HepG2 (cell line): Measurements from ENCODE around the gene SPOCD1. TPM values are rescaled to one million over a fixed set of nuclear protein-coding genes. Genes with fewer than 3 reads are reported as not detected.

Source experiments
- ATF7-NPFF ChIP-seq: sonication (generic); formaldehyde crosslinking; IDR thresholded peaks from 2 replicates; pipeline ENCODE4 v1.8.1; 2023; ENCODE audit warnings: mild to moderate bottlenecking, low read depth, missing genetic modification reagents, moderate library complexity
- FOXP1 ChIP-seq, 2 experiments: fragments of 450-650 bp in 1 of 2; IDR thresholded peaks; 2 replicates each; pipeline ENCODE4 v1.6.1; 2017 to 2018; ENCODE audit warnings: antibody characterized with exemption in 1 of 2
- POLR2AphosphoS5 ChIP-seq: IDR thresholded peaks from 2 replicates; pipeline ENCODE4 v1.6.1; 2012; ENCODE audit warnings: low read depth, low read length
- SALL1 ChIP-seq: sonication (generic); formaldehyde crosslinking; IDR thresholded peaks from 2 replicates; pipeline ENCODE4 v1.8.0; 2022; ENCODE audit warnings: mild to moderate bottlenecking, missing genetic modification reagents
- SOX13 ChIP-seq, 3 experiments: fragments of 450-650 bp in 1 of 3; sonication (generic) in 1 of 3; formaldehyde crosslinking in 1 of 3; IDR thresholded peaks in 2 of 3; conservative IDR thresholded peaks in 1 of 3; 2 replicates each; pipeline versions ENCODE4 v1.5.0 to v1.6.1; 2016 to 2020; ENCODE audit warnings: antibody characterized with exemption in 1 of 3, mild to moderate bottlenecking in 1 of 3, missing compliant biosample characterization in 1 of 3, missing genetic modification reagents in 1 of 3, moderate library complexity in 1 of 3
- SOX5 ChIP-seq: IDR thresholded peaks from 2 replicates; pipeline ENCODE4 v1.6.1; 2016; ENCODE audit warnings: borderline replicate concordance
- SOX6 ChIP-seq, 2 experiments: fragments of 450-650 bp in 1 of 2; sonication (generic) in 1 of 2; formaldehyde crosslinking in 1 of 2; IDR thresholded peaks; 2 replicates each; pipeline versions ENCODE4 v1.4.0 to v1.6.1; 2017 to 2020; ENCODE audit warnings: antibody characterized with exemption in 1 of 2, mild to moderate bottlenecking in 1 of 2, missing genetic modification reagents in 1 of 2
- USF2 ChIP-seq, 2 experiments: sonication (generic) in 1 of 2; formaldehyde crosslinking in 1 of 2; IDR thresholded peaks; 2 replicates each; pipeline versions ENCODE4 v1.5.1 to v1.6.1; 2011 to 2020; ENCODE audit warnings: borderline replicate concordance in 1 of 2, low read depth in 1 of 2, low read length in 1 of 2, mild to moderate bottlenecking in 1 of 2, missing genetic modification reagents in 1 of 2, moderate library complexity in 1 of 2
- ZNF256 ChIP-seq: sonication (generic); formaldehyde crosslinking; conservative IDR thresholded peaks from 2 replicates; pipeline ENCODE4 v1.4.0; 2020; ENCODE audit warnings: missing genetic modification reagents
- ZNF609 ChIP-seq: sonication (generic); formaldehyde crosslinking; IDR thresholded peaks from 2 replicates; pipeline ENCODE4 v1.4.0; 2020; ENCODE audit warnings: mild to moderate bottlenecking, missing genetic modification reagents, borderline replicate concordance
- ZNF75D ChIP-seq: sonication (generic); formaldehyde crosslinking; IDR thresholded peaks from 2 replicates; pipeline ENCODE4 v1.8.1; 2023; ENCODE audit warnings: missing genetic modification reagents, mild to moderate bottlenecking, borderline replicate concordance
- polyA plus RNA-seq, 8 experiments: library from polyadenylated mRNA; depleted of rRNA in 3 of 8; stranded (reverse) in 7 of 8; unstranded in 1 of 8; fragments of >200 nt; fragmentation: Illumina TruSeq in 4 of 8; extraction: Trizol in 4 of 8; gene quantifications; 2 replicates each; pipeline versions ENCODE4 v1.2.1 to v1.2.3, GENCODE V29; 2011 to 2016; ENCODE audit warnings: low read depth in 4 of 8, missing spikeins in 1 of 8, mixed read lengths in 1 of 8; ENCODE audit not compliant: insufficient read depth in 1 of 8
- total RNA-seq, 5 experiments: library from RNA; depleted of rRNA; stranded (reverse); fragments of >200 nt; fragmentation: Illumina TruSeq; extraction: Trizol; gene quantifications; 2 replicates each; pipeline ENCODE4 v1.2.3, GENCODE V29; 2016; ENCODE audit warnings: low read depth in 1 of 5

The SPOCD1 gene
- total and polyA plus RNA-seq, 2 of the 13 experiments (the other 11 are each of a cell fraction or from before 2014, with no cell fraction given) = 0.24 to 0.29 TPM

GRCh38 chr1:31855038-31855845 is 39.4 kb upstream of the SPOCD1 start (continued):
- TF ChIP-seq ZNF609 (CRISPR knock-in tag) (no peak), SOX5 (CRISPR knock-in tag) (peak; percentile 47; the same call in 1 of the 2 replicates), ZNF75D (CRISPR knock-in tag) (no peak), SALL1 (CRISPR knock-in tag) (peak; percentile 20; the same call in 1 of the 2 replicates), SOX13 (IDR thresholded peaks at IDR 0.05) (no peak), SOX13 (CRISPR knock-in tag; conservative IDR thresholded peaks at IDR 0.05 in 1 of 2, IDR thresholded peaks at IDR 0.05 in 1 of 2) (peak in 1 of 2 experiments; percentile 77; a peak in 2 of 4 replicates), POLR2AphosphoS5 (no peak), SOX6 (IDR thresholded peaks at IDR 0.05) (no peak), SOX6 (CRISPR knock-in tag; IDR thresholded peaks at IDR 0.05) (peak; percentile 82), ZNF256 (no peak), ATF7-NPFF (0 out of 2 replicates have a peak, but pooled peaks have one; percentile 23), USF2 (IDR thresholded peaks at IDR 0.05; ENCODE audit: low read depth, low read length) (no peak; the same call in 1 of the 2 replicates), USF2 (CRISPR knock-in tag; IDR thresholded peaks at IDR 0.05; ENCODE audit: borderline replicate concordance) (peak; percentile 64; the same call in 1 of the 2 replicates), FOXP1 (IDR thresholded peaks at IDR 0.05) (no peak), FOXP1 (CRISPR knock-in tag; IDR thresholded peaks at IDR 0.05) (no peak)
